IMR-90 (cell line): ENCODE results near the gene C6orf89. TPM values are rescaled to one million over a fixed set of nuclear protein-coding genes. Genes with fewer than 3 reads are reported as not detected.

Experiments
- ATAC-seq: fragments of 200-7000 bp; cut with Tn5 transposase; 2 replicates; pipeline ENCODE4 v1.9.1; 2020; ENCODE audit warnings: low read depth, mild to moderate bottlenecking, moderate library complexity
- BruUV-seq: library from RNA; stranded (reverse); fragments of 400-500 nt; replicated peaks from 2 replicates; lab custom pipeline; 2021; lab: Mats Ljungman, UMichigan
- CTCF ChIA-PET: fragments of 300-600 bp; formaldehyde crosslinking; extraction: SDS; loops from one replicate; lab custom pipeline; 2021; ENCODE audit warnings: antibody characterized with exemption; lab: Yijun Ruan, JAX
- POLR2A ChIA-PET: fragments of 300-600 bp; sonication (Branson Sonifier 250); formaldehyde crosslinking; loops from one replicate; lab custom pipeline; 2022; ENCODE audit warnings: antibody characterized with exemption; ENCODE audit not compliant: unreplicated experiment; lab: Charles Lee
- DNase-seq: peaks from one replicate; pipeline ENCODE4 v3.0.0; 2013
- H2AFZ ChIP-seq: replicated peaks from 2 replicates; pipeline ENCODE3; 2013; ENCODE audit warnings: low read length, mild to moderate bottlenecking; ENCODE audit not compliant: poor library complexity
- H2AK5ac ChIP-seq: 2 replicates; pipeline ENCODE4 v1.6.1; 2013; ENCODE audit warnings: low read depth, low read length, inconsistent platforms
- H2AK9ac ChIP-seq: replicated peaks from 2 replicates; pipeline ENCODE3; 2013; ENCODE audit warnings: mild to moderate bottlenecking, low read depth, low read length, moderate library complexity; ENCODE audit not compliant: poor library complexity
- H2BK120ac ChIP-seq: 2 replicates; pipeline ENCODE4 v1.6.1; 2013; ENCODE audit warnings: low read depth, low read length, inconsistent platforms
- H2BK15ac ChIP-seq: 3 replicates; pipeline ENCODE4 v1.6.1; 2013; ENCODE audit warnings: low read depth, low read length, inconsistent platforms
- H2BK20ac ChIP-seq: 2 replicates; pipeline ENCODE4 v1.6.1; 2013; ENCODE audit warnings: low read depth, mild to moderate bottlenecking, inconsistent platforms, low read length, moderate library complexity
- H2BK5ac ChIP-seq: 2 replicates; pipeline ENCODE4 v1.6.1; 2013; ENCODE audit warnings: mild to moderate bottlenecking, low read depth, low read length, inconsistent platforms; ENCODE audit not compliant: poor library complexity, severe bottlenecking
- H3K14ac ChIP-seq: replicated peaks from 2 replicates; pipeline ENCODE4 v1.6.1; 2013; ENCODE audit warnings: low read depth, low read length, inconsistent platforms
- H3K18ac ChIP-seq: 2 replicates; pipeline ENCODE4 v1.6.1; 2013; ENCODE audit warnings: low read depth, low read length, control low read depth
- H3K23ac ChIP-seq: 2 replicates; pipeline ENCODE4 v1.6.1; 2013; ENCODE audit warnings: low read depth, low read length, inconsistent platforms
- H3K27ac ChIP-seq: 2 replicates; pipeline ENCODE4 v1.5.1; 2013; ENCODE audit warnings: mild to moderate bottlenecking, control low read depth, low read length; ENCODE audit not compliant: insufficient read depth
- H3K27me3 ChIP-seq: 2 replicates; pipeline ENCODE4 v1.6.1; 2013; ENCODE audit warnings: low read length; ENCODE audit not compliant: control insufficient read depth, insufficient read depth
- H3K36me3 ChIP-seq: 2 replicates; pipeline ENCODE4 v1.6.1; 2013; ENCODE audit warnings: low read length, mixed read lengths; ENCODE audit not compliant: control insufficient read depth, insufficient read depth
- H3K4ac ChIP-seq: 2 replicates; pipeline ENCODE4 v1.6.1; 2013; ENCODE audit warnings: low read depth, low read length, inconsistent platforms
- H3K4me1 ChIP-seq: 2 replicates; pipeline ENCODE4 v1.6.1; 2013; ENCODE audit warnings: low read length, mixed read lengths; ENCODE audit not compliant: control insufficient read depth, insufficient read depth
- H3K4me2 ChIP-seq: 2 replicates; pipeline ENCODE4 v1.6.1; 2013; ENCODE audit warnings: low read depth, mild to moderate bottlenecking, control low read depth, low read length, moderate library complexity
- H3K4me3 ChIP-seq: 2 replicates; pipeline ENCODE4 v1.5.1; 2013; ENCODE audit warnings: low read depth, mild to moderate bottlenecking, control low read depth, low read length, moderate library complexity; ENCODE audit not compliant: insufficient read depth
- H3K56ac ChIP-seq: 2 replicates; pipeline ENCODE4 v1.6.1; 2013; ENCODE audit warnings: low read length, inconsistent platforms; ENCODE audit not compliant: insufficient read depth; ENCODE audit errors: extremely low read depth
- H3K79me1 ChIP-seq, 2 experiments: 2 replicates each; pipeline ENCODE4 v1.6.1; 2013; ENCODE audit warnings: low read length in 2 of 2, inconsistent platforms in 1 of 2, low read depth in 1 of 2
- H3K9ac ChIP-seq: 2 replicates; pipeline ENCODE4 v1.6.1; 2013; ENCODE audit warnings: low read depth, low read length, control low read depth
- H3K9me1 ChIP-seq: 2 replicates; pipeline ENCODE4 v1.6.1; 2013; ENCODE audit warnings: low read length, inconsistent platforms; ENCODE audit not compliant: insufficient read depth
- H3K9me3 ChIP-seq: 2 replicates; pipeline ENCODE4 v1.6.1; 2013; ENCODE audit warnings: low read length; ENCODE audit not compliant: control insufficient read depth, insufficient read depth
- H4K20me1 ChIP-seq: 2 replicates; pipeline ENCODE4 v1.6.1; 2013; ENCODE audit warnings: low read length, inconsistent platforms; ENCODE audit not compliant: insufficient read depth
- H4K5ac ChIP-seq: 2 replicates; pipeline ENCODE4 v1.6.1; 2013; ENCODE audit warnings: mild to moderate bottlenecking, low read depth, low read length, control low read depth
- H4K8ac ChIP-seq, 2 experiments: 2 replicates each; pipeline ENCODE4 v1.6.1; 2013; ENCODE audit warnings: low read depth in 2 of 2, low read length in 2 of 2, control low read depth in 1 of 2, inconsistent platforms in 1 of 2
- H4K91ac ChIP-seq: 2 replicates; pipeline ENCODE4 v1.6.1; 2013; ENCODE audit warnings: low read depth, low read length, inconsistent platforms; ENCODE audit not compliant: insufficient read depth
- BHLHE40 ChIP-seq: fragments of 150-350 bp; IDR thresholded peaks from 2 replicates; pipeline ENCODE4 v1.6.1; 2016; ENCODE audit warnings: mild to moderate bottlenecking, low read depth, low read length
- CHD1 ChIP-seq: IDR thresholded peaks from 2 replicates; pipeline ENCODE4 v1.6.1; 2012; ENCODE audit warnings: low read depth, low read length, improper control_type of control experiment
- CTCF ChIP-seq: conservative IDR thresholded peaks from 2 replicates; pipeline ENCODE4 v1.5.1; 2012; ENCODE audit warnings: mild to moderate bottlenecking, low read depth, low read length, improper control_type of control experiment
- ELK1 ChIP-seq: fragments of 150-350 bp; IDR thresholded peaks from 2 replicates; pipeline ENCODE4 v1.6.1; 2016; ENCODE audit warnings: low read depth, mild to moderate bottlenecking, low read length, moderate library complexity, borderline replicate concordance
- FOS ChIP-seq: fragments of 150-350 bp; IDR thresholded peaks from 2 replicates; pipeline ENCODE4 v1.6.1; 2016; ENCODE audit warnings: low read depth, low read length
- MAFK ChIP-seq: IDR thresholded peaks from 2 replicates; pipeline ENCODE4 v1.6.1; 2012; ENCODE audit warnings: low read depth, low read length, improper control_type of control experiment
- MAZ ChIP-seq: IDR thresholded peaks from 2 replicates; pipeline ENCODE4 v1.6.1; 2012; ENCODE audit warnings: low read depth, mild to moderate bottlenecking, low read length, improper control_type of control experiment, moderate library complexity, borderline replicate concordance
- MXI1 ChIP-seq: IDR thresholded peaks from 2 replicates; pipeline ENCODE4 v1.6.1; 2012; ENCODE audit warnings: low read depth, mild to moderate bottlenecking, low read length, moderate library complexity, borderline replicate concordance
- NFE2L2 ChIP-seq: fragments of 150-350 bp; IDR thresholded peaks from 2 replicates; pipeline ENCODE4 v1.6.1; 2016; ENCODE audit warnings: low read depth, mild to moderate bottlenecking, low read length
- POLR2A ChIP-seq: IDR thresholded peaks from 2 replicates; pipeline ENCODE4 v1.6.1; 2012; ENCODE audit warnings: mild to moderate bottlenecking, low read depth, low read length
- RAD21 ChIP-seq: IDR thresholded peaks from 2 replicates; pipeline ENCODE4 v1.6.1; 2012; ENCODE audit warnings: low read length, improper control_type of control experiment
- RFX5 ChIP-seq: IDR thresholded peaks from 2 replicates; pipeline ENCODE4 v1.8.0; 2012; ENCODE audit warnings: low read depth, mild to moderate bottlenecking, low read length, moderate library complexity
- SMC3 ChIP-seq: fragments of 150-350 bp; IDR thresholded peaks from 2 replicates; pipeline ENCODE4 v1.6.1; 2016; ENCODE audit warnings: low read depth, mild to moderate bottlenecking, antibody characterized with exemption, low read length, moderate library complexity
- USF2 ChIP-seq: fragments of 150-350 bp; IDR thresholded peaks from 2 replicates; pipeline ENCODE4 v1.6.1; 2017; ENCODE audit warnings: mild to moderate bottlenecking, antibody characterized with exemption, low read length, low read depth
- WGBS, 2 experiments: methylation state at CpG; one replicate each; pipeline versions ENCODE4 v1.1.5 to v1.1.7; 2013; ENCODE audit warnings: missing lambda C conversion rate in 2 of 2; ENCODE audit not compliant: insufficient read length in 1 of 2; ENCODE audit errors: extremely low coverage in 2 of 2; 5-methylcytosine and 5-hydroxymethylcytosine counted together
- dilution Hi-C: fragments of 300-500 bp; cut with HindIII; formaldehyde crosslinking; loops from one replicate; pipeline ENCODE4 v1.14.3; 2018; ENCODE audit warnings: low sequenced_read_pairs; ENCODE audit not compliant: unreplicated experiment
- in situ Hi-C: fragments of 300-500 bp; cut with MboI; formaldehyde crosslinking; loops from 3 replicates; pipeline ENCODE4 v1.14.3; 2019; ENCODE audit warnings: low sequenced_read_pairs, inconsistent platforms, mixed read lengths
- intact Hi-C: fragments of 100-400 bp; cut with micrococcal nuclease; formaldehyde crosslinking; loops from 2 replicates; pipeline ENCODE4 v1.10.0; 2022
- polyA plus RNA-seq, 3 experiments: library from polyadenylated mRNA; depleted of rRNA; stranded (reverse); fragments of >200 nt; gene quantifications; 2 replicates each; pipeline ENCODE4 v1.2.3, GENCODE V29; 2012; ENCODE audit warnings: low replicate concordance in 1 of 3
- total RNA-seq: library from RNA; depleted of rRNA; stranded (reverse); fragments of >200 nt; gene quantifications from 2 replicates; pipeline ENCODE4 v1.2.3, GENCODE V29; 2012

The C6orf89 gene
- total and polyA plus RNA-seq, 2 of the 4 experiments (the other 2 are of a cell fraction): 30.8 to 52.3 TPM

GRCh38 chr6:36970892-36971842 is 85.4 kb downstream of the C6orf89 start:
- Histone ChIP-seq H2BK15ac (no peak overlapping the region), H2AK9ac (no peak overlapping the region), H3K4me2 (no peak overlapping the region), H3K9me3 (no peaks in the 10 kb centered on the region), H3K4ac (no peak overlapping the region), H4K5ac (no peak overlapping the region), H3K56ac (no peak overlapping the region), H3K79me1 (peaks cover 41 to 45% of the 10 kb centered on the region in 2 experiments), H4K91ac (no peak overlapping the region), H3K4me3 (no peak overlapping the region), H3K9ac (no peak overlapping the region), H3K4me1 (no peaks in the 10 kb centered on the region), H4K8ac (no peak overlapping the region), H3K36me3 (peaks cover 90% of the 10 kb centered on the region), H3K23ac (no peak overlapping the region), H3K14ac (no peak overlapping the region), H2BK5ac (peak overlapping the region; percentile 15), H3K27ac (peak overlapping the region; percentile 46), H3K27me3 (no peaks in the 10 kb centered on the region), H2AFZ (no peak overlapping the region), H3K9me1 (no peaks in the 10 kb centered on the region; the same call in 1 of the 2 replicates), H4K20me1 (peaks cover 27% of the 10 kb centered on the region), H2AK5ac (no peak overlapping the region), H2BK20ac (no peak overlapping the region), H3K18ac (no peak overlapping the region), H2BK120ac (no peak overlapping the region)
- POLR2A ChIA-PET: no interaction called here
- no peak for DNase-seq
- BruUV-seq: no TSS peak
- TF ChIP-seq RAD21: no peak
- no peak for TF ChIP-seq MAZ
- no peak for TF ChIP-seq FOS
- TF ChIP-seq MXI1: no peak
- no peak for TF ChIP-seq CHD1
- TF ChIP-seq MAFK: no peak
- no peak for TF ChIP-seq CTCF
- TF ChIP-seq RFX5: no peak
- no peak for TF ChIP-seq BHLHE40
- TF ChIP-seq POLR2A: no peak
- no peak for TF ChIP-seq SMC3
- TF ChIP-seq USF2: no peak
- TF ChIP-seq ELK1: no peak
- no peak for TF ChIP-seq NFE2L2
- dilution Hi-C loops (no loop called here), intact Hi-C loops (no loop called here), in situ Hi-C loops (no loop called here)
- WGBS, 2 experiments: 95% methylated on average over 7 of the region's 17 CpGs; no CpG with 5 or more reads in 1 of the 2 experiments
- CTCF ChIA-PET: interaction anchor here (1.1 kb wide), 1 partner anchor 8 kb away, joined by 3 read pairs; no protein-coding TSS in a partner anchor
- no peak for ATAC-seq
